Measurements from ENCODE around the gene EIF4EBP3.

The EIF4EBP3 gene

GRCh38 chr5:140568443-140569063 lies 21.1 kb downstream of the EIF4EBP3 start:
- H3K9me3 ChIP-seq = no peaks in the 10 kb centered on the region
- no peaks in the 10 kb centered on the region for H3K27me3 ChIP-seq
- H3K4me1 ChIP-seq = 0 out of 2 replicates have a peak, but pooled peaks cover 2% of the 10 kb centered on the region
- no peak overlapping the region for H3K4me3 ChIP-seq (ENCODE audit: low read depth, low read length)
- TF ChIP-seq, protein P1, sequence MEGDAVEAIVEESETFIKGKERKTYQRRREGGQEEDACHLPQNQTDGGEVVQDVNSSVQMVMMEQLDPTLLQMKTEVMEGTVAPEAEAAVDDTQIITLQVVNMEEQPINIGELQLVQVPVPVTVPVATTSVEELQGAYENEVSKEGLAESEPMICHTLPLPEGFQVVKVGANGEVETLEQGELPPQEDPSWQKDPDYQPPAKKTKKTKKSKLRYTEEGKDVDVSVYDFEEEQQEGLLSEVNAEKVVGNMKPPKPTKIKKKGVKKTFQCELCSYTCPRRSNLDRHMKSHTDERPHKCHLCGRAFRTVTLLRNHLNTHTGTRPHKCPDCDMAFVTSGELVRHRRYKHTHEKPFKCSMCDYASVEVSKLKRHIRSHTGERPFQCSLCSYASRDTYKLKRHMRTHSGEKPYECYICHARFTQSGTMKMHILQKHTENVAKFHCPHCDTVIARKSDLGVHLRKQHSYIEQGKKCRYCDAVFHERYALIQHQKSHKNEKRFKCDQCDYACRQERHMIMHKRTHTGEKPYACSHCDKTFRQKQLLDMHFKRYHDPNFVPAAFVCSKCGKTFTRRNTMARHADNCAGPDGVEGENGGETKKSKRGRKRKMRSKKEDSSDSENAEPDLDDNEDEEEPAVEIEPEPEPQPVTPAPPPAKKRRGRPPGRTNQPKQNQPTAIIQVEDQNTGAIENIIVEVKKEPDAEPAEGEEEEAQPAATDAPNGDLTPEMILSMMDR (IDR thresholded peaks at IDR 0.05; ENCODE audit: low read depth, low read length) = no peak
- DNase-seq = no peak
- H3K36me3 ChIP-seq = peaks cover 17% of the 10 kb centered on the region

GRCh38 chr5:140569197-140569596 lies 21.7 kb downstream of the EIF4EBP3 start:
- Histone ChIP-seq H3K4me3 (ENCODE audit: low read depth, low read length) (no peak overlapping the region), H3K9me3 (no peaks in the 10 kb centered on the region), H3K4me1 (no peaks in the 10 kb centered on the region), H3K27me3 (no peaks in the 10 kb centered on the region), H3K36me3 (peaks cover 17% of the 10 kb centered on the region)
- TF ChIP-seq, protein P1 (IDR thresholded peaks at IDR 0.05; ENCODE audit: low read depth, low read length) = no peak
- DNase-seq = no peak

DNA sequence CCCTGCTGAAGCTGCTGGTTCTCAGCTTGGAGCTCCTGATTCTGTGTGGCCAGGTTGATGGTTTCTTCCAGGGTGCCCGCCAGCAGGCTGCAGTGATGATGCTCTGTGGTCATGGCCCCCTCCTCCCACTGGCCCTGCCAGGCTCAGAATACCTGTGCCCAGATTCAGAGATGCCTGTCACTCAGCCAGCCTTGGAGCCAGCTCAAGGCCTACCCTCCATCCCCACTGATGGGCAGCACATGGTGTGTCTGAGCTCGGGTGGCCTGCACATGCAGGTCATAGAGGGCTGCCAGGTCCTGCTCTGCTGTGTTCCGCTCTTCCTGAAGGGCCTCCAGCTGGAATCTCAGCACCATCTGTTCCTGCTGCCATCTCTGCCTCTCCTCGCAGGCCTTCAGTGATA lies 22.6 kb downstream of the EIF4EBP3 start:
- Histone ChIP-seq H3K4me3 (ENCODE audit: low read depth, low read length) (no peak overlapping the region), H3K27me3 (no peaks in the 10 kb centered on the region), H3K9me3 (no peaks in the 10 kb centered on the region), H3K4me1 (no peaks in the 10 kb centered on the region), H3K36me3 (peaks cover 17% of the 10 kb centered on the region)
- no peak for DNase-seq
- TF ChIP-seq, protein P1 (IDR thresholded peaks at IDR 0.05; ENCODE audit: low read depth, low read length) = no peak

- Histone ChIP-seq H3K4me3 (ENCODE audit: low read depth, low read length) (no peak overlapping the region), H3K27me3 (no peaks in the 10 kb centered on the region), H3K9me3 (no peaks in the 10 kb centered on the region), H3K4me1 (no peaks in the 10 kb centered on the region), H3K36me3 (peaks cover 17% of the 10 kb centered on the region)
- no peak for DNase-seq
- TF ChIP-seq, protein P1 (IDR thresholded peaks at IDR 0.05; ENCODE audit: low read depth, low read length) = no peak
Measured at GRCh38 chr5:140570488-140570887, 23.0 kb downstream of the EIF4EBP3 start.

DNA sequence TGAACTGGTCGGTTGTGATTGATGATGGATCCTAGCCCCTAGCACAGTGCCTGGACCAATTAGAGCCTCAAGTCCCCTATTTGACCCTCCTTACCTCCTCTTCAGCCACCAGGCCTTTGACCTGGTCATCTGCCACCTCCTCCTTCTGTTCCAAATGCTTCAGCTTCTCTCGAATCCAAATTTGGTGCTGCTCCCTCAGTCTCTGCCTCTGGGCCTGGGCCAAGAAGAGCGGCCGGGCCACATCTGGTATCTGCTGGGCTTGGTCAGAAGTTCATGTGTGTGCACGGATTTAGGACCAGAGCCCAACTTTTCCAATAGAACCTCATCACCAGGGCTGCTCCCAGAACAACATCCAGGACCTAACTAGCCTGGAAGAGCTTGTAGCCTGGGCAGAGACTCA lies 23.6 kb downstream of the EIF4EBP3 start:
- no peak for DNase-seq
- H3K4me3 ChIP-seq (ENCODE audit: low read depth, low read length) = no peak overlapping the region
- H3K9me3 ChIP-seq = no peaks in the 10 kb centered on the region
- no peaks in the 10 kb centered on the region for H3K27me3 ChIP-seq
- peaks cover 17% of the 10 kb centered on the region for H3K36me3 ChIP-seq
- TF ChIP-seq, protein P1 (IDR thresholded peaks at IDR 0.05; ENCODE audit: low read depth, low read length) = no peak
- H3K4me1 ChIP-seq = no peaks in the 10 kb centered on the region

DNA sequence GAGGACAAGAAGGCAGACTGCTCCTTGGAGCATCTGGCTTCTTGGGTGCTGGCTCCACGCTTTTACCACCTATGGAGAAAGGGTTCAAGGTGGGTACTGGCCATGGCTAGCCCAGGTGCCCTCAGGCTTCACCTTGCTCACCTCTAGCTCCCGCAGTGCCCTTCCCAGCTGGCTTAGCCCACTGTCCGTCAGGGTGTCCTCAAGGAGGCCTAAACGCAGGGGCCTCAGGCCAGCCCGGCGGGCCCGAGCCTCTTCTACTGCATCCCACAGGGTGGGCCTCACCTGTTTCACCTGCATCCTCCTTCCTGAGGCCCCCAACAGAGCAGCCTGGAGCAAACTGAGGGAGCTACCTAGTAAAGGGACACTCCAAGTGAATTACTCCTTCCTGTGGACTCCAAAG lies 26.2 kb downstream of the EIF4EBP3 start:
- Histone ChIP-seq H3K36me3 (no peaks in the 10 kb centered on the region), H3K4me3 (ENCODE audit: low read depth, low read length) (no peak overlapping the region), H3K4me1 (no peaks in the 10 kb centered on the region), H3K27me3 (no peaks in the 10 kb centered on the region), H3K9me3 (no peaks in the 10 kb centered on the region)
- TF ChIP-seq, protein P1 (IDR thresholded peaks at IDR 0.05; ENCODE audit: low read depth, low read length) = no peak
- no peak for DNase-seq
